ENCODE measurements around the gene WDR64. TPM values are rescaled to one million over a fixed set of nuclear protein-coding genes. Genes with fewer than 3 reads are reported as not detected.

The WDR64 gene
- total and polyA plus RNA-seq, 2 of the 4 experiments (the other 2 are of a cell fraction): not detected

DNA sequence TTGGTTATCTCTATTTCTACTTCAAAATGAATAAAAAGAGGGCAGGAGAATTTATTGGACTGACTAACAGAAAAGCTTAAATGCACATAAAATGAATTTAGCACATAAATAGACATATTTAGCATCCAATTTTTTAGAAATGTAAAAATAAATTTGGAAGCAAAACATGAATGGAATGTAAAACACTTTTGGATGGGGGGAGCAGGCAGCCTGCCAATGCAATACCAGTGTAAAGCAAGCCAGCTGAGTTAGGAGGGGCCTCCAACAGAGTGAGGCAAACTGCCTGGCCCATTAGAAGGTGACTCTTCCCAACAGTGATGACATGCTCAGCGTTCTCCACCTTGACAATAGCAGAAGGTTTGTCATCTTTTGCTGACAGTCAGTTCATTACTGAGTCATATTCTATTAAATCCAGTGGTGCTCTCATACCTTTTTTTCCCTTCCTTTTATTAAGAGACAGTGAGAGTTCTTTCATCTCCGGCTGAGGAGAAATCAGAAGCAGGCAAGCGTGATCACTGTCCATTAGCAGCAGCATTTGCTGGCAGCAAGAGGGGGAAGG, 176.5 kb downstream of the WDR64 start:
- Histone ChIP-seq H3K23ac (ENCODE audit: low read depth, low read length) (peak overlapping the region; percentile 74; the same call in 1 of the 2 replicates), H3K79me1 (ENCODE audit: low read depth in 1 of 2, low read length in 2 of 2) (no peaks in the 10 kb centered on the region), H3K9ac (ENCODE audit: low read depth, low read length) (no peak overlapping the region; the same call in 1 of the 2 replicates), H3K14ac (replicated peaks; ENCODE audit: low read depth, low read length) (0 out of 2 replicates have a peak overlapping the region, but pooled peaks have one; percentile 56), H2BK5ac (ENCODE audit: low read depth, low read length, poor library complexity, severe bottlenecking) (peak overlapping the region; percentile 73), H4K20me1 (ENCODE audit: insufficient read depth, low read length) (no peaks in the 10 kb centered on the region), H3K27me3 (ENCODE audit: control insufficient read depth, insufficient read depth, low read length) (no peaks in the 10 kb centered on the region), H3K36me3 (ENCODE audit: control insufficient read depth, insufficient read depth, low read length) (no peaks in the 10 kb centered on the region), H2BK120ac (ENCODE audit: low read depth, low read length) (peak overlapping the region; percentile 89), H3K9me1 (ENCODE audit: insufficient read depth, low read length) (0 out of 2 replicates have a peak, but pooled peaks cover 5% of the 10 kb centered on the region), H3K4me1 (ENCODE audit: control insufficient read depth, insufficient read depth, low read length) (peaks cover 6% of the 10 kb centered on the region), H4K8ac (ENCODE audit: low read depth in 2 of 2, low read length in 2 of 2) (peak overlapping the region in 1 of 2 experiments; percentile 61; a peak in 2 of 4 replicates), H2BK15ac (ENCODE audit: low read depth, low read length) (peak overlapping the region; percentile 9; the same call in 1 of the 3 replicates), H3K4ac (ENCODE audit: low read depth, low read length) (peak overlapping the region; percentile 80), H3K4me3 (ENCODE audit: insufficient read depth, low read depth, low read length) (no peak overlapping the region), H3K56ac (ENCODE audit: extremely low read depth, insufficient read depth, low read length) (no peak overlapping the region), H2AK9ac (replicated peaks; ENCODE audit: low read depth, low read length, poor library complexity) (peak overlapping the region; percentile 26), H2AK5ac (ENCODE audit: low read depth, low read length) (peak overlapping the region; percentile 67), H3K27ac (ENCODE audit: insufficient read depth, low read length) (peak overlapping the region; percentile 20; the same call in 1 of the 2 replicates), H4K91ac (ENCODE audit: insufficient read depth, low read depth, low read length) (peak overlapping the region; percentile 60; the same call in 1 of the 2 replicates), H3K4me2 (ENCODE audit: low read depth, low read length) (peak overlapping the region; percentile 36), H3K9me3 (ENCODE audit: control insufficient read depth, insufficient read depth, low read length) (no peaks in the 10 kb centered on the region), H3K18ac (ENCODE audit: low read depth, low read length) (peak overlapping the region; percentile 66; the same call in 1 of the 2 replicates), H2AFZ (replicated peaks; ENCODE audit: low read length, poor library complexity) (peak overlapping the region; percentile 84), H2BK20ac (ENCODE audit: low read depth, low read length) (peak overlapping the region; percentile 86), H4K5ac (ENCODE audit: low read depth, low read length) (0 out of 2 replicates have a peak overlapping the region, but pooled peaks have one; percentile 67)
- no CpG with 5 or more reads among the region's 3 CpGs for WGBS, 2 experiments (ENCODE audit: extremely low coverage in 2 of 2, insufficient read length in 1 of 2)
- ChIA-PET CTCF (interaction anchor here (0.6 kb wide), 2 partner anchors 127 to 178 kb away, joined by 3 read pairs; no protein-coding TSS in a partner anchor), POLR2A (ENCODE audit: unreplicated experiment) (no interaction called here)
- DNase-seq (peak; percentile 54), ATAC-seq (ENCODE audit: low read depth) (peak; percentile 81)
- in situ Hi-C loops (cut with MboI; ENCODE audit: low sequenced_read_pairs) (no loop called here), intact Hi-C loops (cut with micrococcal nuclease) (no loop called here), dilution Hi-C loops (cut with HindIII; ENCODE audit: low sequenced_read_pairs, unreplicated experiment) (no loop called here)
- no TSS peak for BruUV-seq (replicated peaks)
- TF ChIP-seq CEBPB (IDR thresholded peaks at IDR 0.05; ENCODE audit: low read depth, low read length) (no peak), MAFK (IDR thresholded peaks at IDR 0.05; ENCODE audit: low read depth, low read length) (peak; percentile 15; the same call in 1 of the 2 replicates), RAD21 (IDR thresholded peaks at IDR 0.05; ENCODE audit: low read length) (no peak)
- TF ChIP-seq, protein P1, sequence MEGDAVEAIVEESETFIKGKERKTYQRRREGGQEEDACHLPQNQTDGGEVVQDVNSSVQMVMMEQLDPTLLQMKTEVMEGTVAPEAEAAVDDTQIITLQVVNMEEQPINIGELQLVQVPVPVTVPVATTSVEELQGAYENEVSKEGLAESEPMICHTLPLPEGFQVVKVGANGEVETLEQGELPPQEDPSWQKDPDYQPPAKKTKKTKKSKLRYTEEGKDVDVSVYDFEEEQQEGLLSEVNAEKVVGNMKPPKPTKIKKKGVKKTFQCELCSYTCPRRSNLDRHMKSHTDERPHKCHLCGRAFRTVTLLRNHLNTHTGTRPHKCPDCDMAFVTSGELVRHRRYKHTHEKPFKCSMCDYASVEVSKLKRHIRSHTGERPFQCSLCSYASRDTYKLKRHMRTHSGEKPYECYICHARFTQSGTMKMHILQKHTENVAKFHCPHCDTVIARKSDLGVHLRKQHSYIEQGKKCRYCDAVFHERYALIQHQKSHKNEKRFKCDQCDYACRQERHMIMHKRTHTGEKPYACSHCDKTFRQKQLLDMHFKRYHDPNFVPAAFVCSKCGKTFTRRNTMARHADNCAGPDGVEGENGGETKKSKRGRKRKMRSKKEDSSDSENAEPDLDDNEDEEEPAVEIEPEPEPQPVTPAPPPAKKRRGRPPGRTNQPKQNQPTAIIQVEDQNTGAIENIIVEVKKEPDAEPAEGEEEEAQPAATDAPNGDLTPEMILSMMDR (conservative IDR thresholded peaks at IDR 0.05; ENCODE audit: low read depth, low read length): no peak
- TF ChIP-seq, protein P2, sequence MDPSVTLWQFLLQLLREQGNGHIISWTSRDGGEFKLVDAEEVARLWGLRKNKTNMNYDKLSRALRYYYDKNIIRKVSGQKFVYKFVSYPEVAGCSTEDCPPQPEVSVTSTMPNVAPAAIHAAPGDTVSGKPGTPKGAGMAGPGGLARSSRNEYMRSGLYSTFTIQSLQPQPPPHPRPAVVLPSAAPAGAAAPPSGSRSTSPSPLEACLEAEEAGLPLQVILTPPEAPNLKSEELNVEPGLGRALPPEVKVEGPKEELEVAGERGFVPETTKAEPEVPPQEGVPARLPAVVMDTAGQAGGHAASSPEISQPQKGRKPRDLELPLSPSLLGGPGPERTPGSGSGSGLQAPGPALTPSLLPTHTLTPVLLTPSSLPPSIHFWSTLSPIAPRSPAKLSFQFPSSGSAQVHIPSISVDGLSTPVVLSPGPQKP (IDR thresholded peaks at IDR 0.05; ENCODE audit: borderline replicate concordance, low read depth, low read length): no peak
